Fibroblast of villous mesenchyme (primary cell): ENCODE measurements around the gene CDIPT. TPM values are rescaled to one million over a fixed set of nuclear protein-coding genes. Genes with fewer than 3 reads are reported as not detected.

Experiments
- DNase-seq: peaks from one replicate; pipeline ENCODE4 v3.0.0-alpha.2; 2010; ENCODE audit warnings: low read depth
- H3K4me3 ChIP-seq: 2 replicates; pipeline ENCODE4 v1.5.1; 2011; ENCODE audit warnings: low read depth, mild to moderate bottlenecking, low read length
- total RNA-seq: library from RNA; depleted of rRNA; stranded (reverse); fragments of >200 nt; gene quantifications from 2 replicates; pipeline ENCODE4 v1.2.3, GENCODE V29; 2012
- TF ChIP-seq, protein P1 (sequence below): IDR thresholded peaks from 2 replicates; pipeline ENCODE4 v1.5.1; 2012; ENCODE audit warnings: low read depth, mild to moderate bottlenecking, low read length; ENCODE audit not compliant: insufficient read depth

CDIPT gene
- total RNA-seq, 1 donor: 84.6 TPM

- H3K4me3 ChIP-seq: peak overlapping the region; percentile 87
- TF ChIP-seq, protein P1, sequence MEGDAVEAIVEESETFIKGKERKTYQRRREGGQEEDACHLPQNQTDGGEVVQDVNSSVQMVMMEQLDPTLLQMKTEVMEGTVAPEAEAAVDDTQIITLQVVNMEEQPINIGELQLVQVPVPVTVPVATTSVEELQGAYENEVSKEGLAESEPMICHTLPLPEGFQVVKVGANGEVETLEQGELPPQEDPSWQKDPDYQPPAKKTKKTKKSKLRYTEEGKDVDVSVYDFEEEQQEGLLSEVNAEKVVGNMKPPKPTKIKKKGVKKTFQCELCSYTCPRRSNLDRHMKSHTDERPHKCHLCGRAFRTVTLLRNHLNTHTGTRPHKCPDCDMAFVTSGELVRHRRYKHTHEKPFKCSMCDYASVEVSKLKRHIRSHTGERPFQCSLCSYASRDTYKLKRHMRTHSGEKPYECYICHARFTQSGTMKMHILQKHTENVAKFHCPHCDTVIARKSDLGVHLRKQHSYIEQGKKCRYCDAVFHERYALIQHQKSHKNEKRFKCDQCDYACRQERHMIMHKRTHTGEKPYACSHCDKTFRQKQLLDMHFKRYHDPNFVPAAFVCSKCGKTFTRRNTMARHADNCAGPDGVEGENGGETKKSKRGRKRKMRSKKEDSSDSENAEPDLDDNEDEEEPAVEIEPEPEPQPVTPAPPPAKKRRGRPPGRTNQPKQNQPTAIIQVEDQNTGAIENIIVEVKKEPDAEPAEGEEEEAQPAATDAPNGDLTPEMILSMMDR: no peak
- no peak for DNase-seq
Measured at GRCh38 chr16:29815032-29815721, 47.8 kb downstream of the CDIPT start.

GRCh38 chr16:29814592-29814991 lies 48.4 kb downstream of the CDIPT start:
- TF ChIP-seq, protein P1: no peak
- DNase-seq: no peak
- H3K4me3 ChIP-seq: no peak overlapping the region

GRCh38 chr16:29813644-29814562 lies 49.1 kb downstream of the CDIPT start:
- no peak overlapping the region for H3K4me3 ChIP-seq
- no peak for DNase-seq
- TF ChIP-seq, protein P1: no peak

DNA sequence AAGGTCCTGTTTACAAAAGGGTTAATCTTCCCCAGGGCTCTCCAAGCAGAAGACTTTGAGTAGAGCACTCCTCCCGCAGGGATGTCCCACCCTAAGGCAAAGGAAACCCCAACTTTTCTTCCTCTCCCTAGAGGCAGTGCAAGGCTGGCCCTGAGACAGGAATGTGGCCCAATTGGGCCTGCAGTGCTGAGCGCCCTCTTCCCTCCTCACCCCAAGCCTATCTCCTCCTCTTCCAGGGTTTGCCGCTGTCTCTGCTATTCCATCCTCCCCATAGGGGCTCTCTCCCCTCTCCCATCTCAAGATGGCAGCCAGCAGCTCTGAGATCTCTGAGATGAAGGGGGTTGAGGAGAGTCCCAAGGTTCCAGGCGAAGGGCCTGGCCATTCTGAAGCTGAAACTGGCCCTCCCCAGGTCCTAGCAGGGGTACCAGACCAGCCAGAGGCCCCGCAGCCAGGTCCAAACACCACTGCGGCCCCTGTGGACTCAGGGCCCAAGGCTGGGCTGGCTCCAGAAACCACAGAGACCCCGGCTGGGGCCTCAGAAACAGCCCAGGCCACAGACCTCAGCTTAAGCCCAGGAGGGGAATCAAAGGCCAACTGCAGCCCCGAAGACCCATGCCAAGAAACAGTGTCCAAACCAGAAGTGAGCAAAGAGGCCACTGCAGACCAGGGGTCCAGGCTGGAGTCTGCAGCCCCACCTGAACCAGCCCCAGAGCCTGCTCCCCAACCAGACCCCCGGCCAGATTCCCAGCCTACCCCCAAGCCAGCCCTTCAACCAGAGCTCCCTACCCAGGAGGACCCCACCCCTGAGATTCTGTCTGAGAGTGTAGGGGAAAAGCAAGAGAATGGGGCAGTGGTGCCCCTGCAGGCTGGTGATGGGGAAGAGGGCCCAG lies 50.0 kb downstream of the CDIPT start:
- DNase-seq: no peak
- TF ChIP-seq, protein P1: no peak
- peak overlapping the region; percentile 64 for H3K4me3 ChIP-seq

- peak; percentile 49 for DNase-seq
- H3K4me3 ChIP-seq: peak within 1 kb of the TSS; percentile 64
- TF ChIP-seq, protein P1: no peak
Measured at GRCh38 chr16:29811896-29812665, 50.9 kb downstream of the CDIPT start, which contains the start of gene PRRT2. PRRT2 (plus strand) TSS chr16:29812193; CDS start chr16:29813055, 862 bp downstream.
